Brain pericyte (primary cell): Measurements from ENCODE around the gene GYS2.
"Not testable (repeated sequence)": the region's sequence is repeated elsewhere in the genome, so short reads cannot be mapped to it uniquely, and the experiment has no call there.

ENCODE experiments used
- DNase-seq: peaks from one replicate; pipeline ENCODE4 v3.0.0-alpha.2; 2012; ENCODE audit warnings: low read depth, low spot score

The GYS2 gene

GRCh38 chr12:21604245-21605101, at the start of gene GYS2:
Gene GYS2, minus strand, starts transcription at chr12:21604847. Its CDS starts 255 bp downstream, at chr12:21604592.
- no peak for DNase-seq

GRCh38 chr12:21651821-21652220, 47.2 kb upstream of the GYS2 start:
- DNase-seq, result no peak

GRCh38 chr12:21650997-21651396, 46.4 kb upstream of the GYS2 start:
- DNase-seq, result no peak

- DNase-seq, result no peak
Measured at GRCh38 chr12:21649034-21649433, 44.4 kb upstream of the GYS2 start.

GRCh38 chr12:21648378-21648777, 43.7 kb upstream of the GYS2 start:
- no peak for DNase-seq

GRCh38 chr12:21647179-21647578, 42.5 kb upstream of the GYS2 start:
- no peak for DNase-seq

- DNase-seq, result not testable (repeated sequence)
Measured at GRCh38 chr12:21645041-21645500, 40.4 kb upstream of the GYS2 start.

- DNase-seq, result no peak
Measured at GRCh38 chr12:21644516-21644915, 39.9 kb upstream of the GYS2 start.

GRCh38 chr12:21643758-21644157, 39.1 kb upstream of the GYS2 start:
- DNase-seq, result no peak

GRCh38 chr12:21642707-21643389, 38.2 kb upstream of the GYS2 start:
- DNase-seq, result no peak

- no peak for DNase-seq
Measured at GRCh38 chr12:21638054-21638891, 33.6 kb upstream of the GYS2 start.

GRCh38 chr12:21634245-21634644, 29.6 kb upstream of the GYS2 start:
- no peak for DNase-seq

- DNase-seq, result no peak
Measured at GRCh38 chr12:21631367-21631766, 26.7 kb upstream of the GYS2 start.

GRCh38 chr12:21627924-21628323, 23.3 kb upstream of the GYS2 start:
- DNase-seq, result no peak

- no peak for DNase-seq
Measured at GRCh38 chr12:21618566-21618965, 13.9 kb upstream of the GYS2 start.

GRCh38 chr12:21617030-21617429, 12.4 kb upstream of the GYS2 start:
- no peak for DNase-seq

GRCh38 chr12:21615431-21615830, 10.8 kb upstream of the GYS2 start:
- DNase-seq, result no peak

- DNase-seq, result no peak
Measured at GRCh38 chr12:21614506-21614905, 9.9 kb upstream of the GYS2 start.

- DNase-seq, result no peak
Measured at GRCh38 chr12:21613931-21614330, 9.3 kb upstream of the GYS2 start.

GRCh38 chr12:21608196-21608595, 3.5 kb upstream of the GYS2 start:
- DNase-seq, result no peak

GRCh38 chr12:21607701-21608100, 3.1 kb upstream of the GYS2 start:
- no peak for DNase-seq

- DNase-seq, result no peak
Measured at GRCh38 chr12:21606175-21606574, 1.5 kb upstream of the GYS2 start.
